ENCODE data around the gene GALNT6.
A peak's percentile ranks its signal among the peaks of the same experiment; 100 is the strongest.
"Not testable (repeated sequence)": the region's sequence is repeated elsewhere in the genome, so short reads cannot be mapped to it uniquely, and the experiment has no call there.

GALNT6 gene

DNA sequence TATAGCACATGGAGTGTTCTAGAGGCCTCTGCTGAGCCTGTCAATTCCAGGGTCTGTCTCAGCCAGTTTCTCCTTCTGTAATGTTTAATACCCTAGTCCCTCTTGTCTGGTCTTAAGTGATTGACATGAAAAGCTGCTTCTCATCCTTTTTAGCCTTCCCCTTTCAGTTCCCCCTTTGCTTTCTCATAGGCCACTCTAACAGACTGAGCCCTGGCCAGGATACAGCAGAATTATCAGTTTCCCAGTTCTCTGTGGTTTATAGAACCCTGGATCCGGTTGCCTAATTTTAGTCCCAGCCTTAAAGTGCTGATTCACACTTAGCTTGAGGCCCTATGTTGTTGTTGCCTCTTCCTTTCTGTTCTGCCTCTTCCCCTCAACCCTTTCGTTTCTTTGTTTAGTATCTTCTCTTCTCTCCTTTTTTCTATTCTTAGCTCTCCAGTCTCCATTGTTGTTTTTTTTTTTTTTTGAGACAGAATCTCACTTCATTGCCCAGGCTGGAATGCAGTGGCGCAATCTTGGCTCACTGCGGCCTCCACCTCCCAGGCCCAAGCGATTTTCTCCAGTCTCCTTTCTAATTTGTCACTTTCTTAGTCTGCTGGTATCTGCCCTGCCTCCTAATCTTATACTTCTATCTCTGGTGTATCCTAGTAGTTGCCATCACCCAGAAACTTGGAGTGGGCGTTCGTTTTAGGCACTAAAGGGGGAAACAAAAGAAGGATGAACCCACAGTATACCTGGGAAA is 64.3 kb downstream of the GALNT6 start:
- peak; percentile 56 for FAIRE-seq
- TF ChIP-seq POLR2A (IDR thresholded peaks at IDR 0.05; ENCODE audit: low read depth, low read length) = no peak
- TF ChIP-seq TAF1 (IDR thresholded peaks at IDR 0.05; ENCODE audit: borderline replicate concordance, low read depth, low read length) = no peak
- no peak for TF ChIP-seq POLR2AphosphoS5 (IDR thresholded peaks at IDR 0.05; ENCODE audit: low read depth, low read length)
- DNase-seq (ENCODE audit: insufficient read length) = peak; percentile 56

DNA sequence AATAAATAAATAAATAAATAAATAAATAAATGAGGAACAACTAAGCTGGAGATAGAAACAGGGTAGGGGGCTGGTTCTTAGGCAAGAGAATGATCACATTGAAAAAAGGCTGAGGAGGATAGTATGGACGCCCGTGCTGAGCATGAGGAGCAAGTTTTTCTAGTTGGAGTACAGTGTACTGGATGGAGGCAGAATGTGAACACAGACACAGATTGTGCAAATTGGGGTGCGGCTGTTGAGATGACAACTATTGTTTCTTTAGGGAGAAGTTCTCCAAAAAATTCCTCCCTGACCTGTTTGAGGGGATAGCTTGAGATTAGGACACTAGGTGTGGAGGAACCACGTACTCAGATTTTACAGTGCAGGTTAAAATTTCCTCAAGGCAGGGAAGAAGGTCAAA is 66.3 kb downstream of the GALNT6 start:
- no peak for TF ChIP-seq TAF1 (IDR thresholded peaks at IDR 0.05; ENCODE audit: borderline replicate concordance, low read depth, low read length)
- TF ChIP-seq POLR2AphosphoS5 (IDR thresholded peaks at IDR 0.05; ENCODE audit: low read depth, low read length) = no peak
- no peak for TF ChIP-seq POLR2A (IDR thresholded peaks at IDR 0.05; ENCODE audit: low read depth, low read length)
- no peak for FAIRE-seq
- no peak for DNase-seq (ENCODE audit: insufficient read length)

DNA sequence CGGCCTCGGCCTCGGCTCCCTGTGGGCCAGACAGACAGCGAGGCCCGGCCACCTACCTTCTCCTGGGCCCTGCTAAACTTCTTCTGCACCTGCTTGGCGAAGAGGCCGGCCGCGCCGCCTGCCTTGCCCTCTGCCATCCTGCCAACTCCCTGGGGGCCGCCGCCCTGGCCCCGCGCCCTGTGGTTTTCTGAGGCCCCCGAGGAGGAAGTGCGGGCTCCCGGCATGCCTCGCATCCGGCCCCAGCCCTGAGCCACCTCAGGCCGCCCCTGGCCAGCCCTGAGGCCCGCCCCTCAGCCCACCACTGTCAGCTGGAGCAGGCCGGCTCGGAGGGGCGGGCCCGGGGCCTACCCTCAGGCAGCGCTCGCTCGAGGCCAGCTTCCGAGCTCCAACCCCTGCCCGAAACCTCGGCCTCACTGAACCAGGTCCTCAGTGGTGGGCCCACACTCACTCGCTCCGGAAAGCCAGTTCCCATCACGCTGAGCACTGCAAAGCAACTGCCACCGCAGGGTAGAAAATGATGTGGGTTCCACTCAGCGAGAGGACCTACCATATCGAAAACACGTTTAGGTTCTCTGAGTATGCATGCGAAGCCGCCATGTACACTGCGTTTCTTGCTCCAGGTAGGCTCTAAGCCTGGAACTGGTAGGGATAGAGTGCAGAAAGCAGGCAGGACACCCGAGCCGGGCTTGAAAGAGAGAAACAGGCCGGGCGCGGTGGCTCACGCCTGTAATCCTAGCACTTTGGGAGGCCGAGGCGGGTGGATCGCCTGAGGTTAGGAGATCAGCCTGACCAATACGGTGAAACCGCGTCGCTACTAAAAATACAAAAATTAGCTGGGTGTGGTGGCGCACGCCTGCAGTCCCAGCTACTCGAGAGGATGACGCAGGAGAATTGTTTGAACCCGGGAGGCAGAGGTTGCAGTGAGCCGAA is 67.0 kb downstream of the GALNT6 start, which contains the start of gene BIN2:
TSS of gene BIN2 (minus strand) at position 209 of the 930 bp plus-strand sequence. CDS start at position 137, 72 bp downstream.
- DNase-seq (ENCODE audit: insufficient read length) (peak; percentile 82), FAIRE-seq (peak; percentile 66)
- TF ChIP-seq POLR2AphosphoS5 (IDR thresholded peaks at IDR 0.05; ENCODE audit: low read depth, low read length) (peak; percentile 37), TAF1 (IDR thresholded peaks at IDR 0.05; ENCODE audit: borderline replicate concordance, low read depth, low read length) (no peak), POLR2A (IDR thresholded peaks at IDR 0.05; ENCODE audit: low read depth, low read length) (peak; percentile 75; the same call in 1 of the 2 replicates)

DNA sequence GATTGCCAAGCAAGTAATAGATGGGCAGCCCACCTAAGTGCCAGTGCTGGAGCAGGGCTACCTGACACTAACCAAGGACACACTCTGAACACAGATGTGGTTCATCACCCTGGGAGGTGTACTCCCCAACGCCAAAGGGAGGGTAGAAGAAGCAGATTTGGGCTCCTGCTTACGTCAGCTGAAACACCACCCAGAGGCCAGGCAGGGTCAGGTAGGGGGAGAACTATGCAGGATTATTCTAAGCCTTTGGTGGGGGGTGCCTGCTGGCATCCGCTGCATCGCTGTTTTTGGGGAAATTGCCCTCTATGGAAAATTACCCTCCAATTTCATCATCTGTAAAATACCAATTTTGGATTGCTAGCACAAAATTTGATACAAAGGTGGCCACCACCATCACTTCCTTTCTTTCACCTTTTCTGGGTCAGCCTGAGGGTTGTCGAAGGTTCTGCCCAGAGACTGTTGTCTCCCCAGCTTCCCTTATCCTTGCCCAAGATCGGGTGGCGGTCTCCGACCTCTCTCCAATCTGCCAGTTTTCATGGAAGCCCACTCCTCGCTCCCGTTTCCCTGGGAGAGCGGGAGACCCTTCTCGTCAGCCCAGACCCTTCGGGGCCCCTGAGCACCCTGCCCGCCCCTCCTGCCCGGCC is 67.8 kb downstream of the GALNT6 start:
- FAIRE-seq (peak; percentile 30), DNase-seq (ENCODE audit: insufficient read length) (no peak)
- TF ChIP-seq POLR2AphosphoS5 (IDR thresholded peaks at IDR 0.05; ENCODE audit: low read depth, low read length) (peak; percentile 40; the same call in 1 of the 2 replicates), TAF1 (IDR thresholded peaks at IDR 0.05; ENCODE audit: borderline replicate concordance, low read depth, low read length) (no peak)

DNA sequence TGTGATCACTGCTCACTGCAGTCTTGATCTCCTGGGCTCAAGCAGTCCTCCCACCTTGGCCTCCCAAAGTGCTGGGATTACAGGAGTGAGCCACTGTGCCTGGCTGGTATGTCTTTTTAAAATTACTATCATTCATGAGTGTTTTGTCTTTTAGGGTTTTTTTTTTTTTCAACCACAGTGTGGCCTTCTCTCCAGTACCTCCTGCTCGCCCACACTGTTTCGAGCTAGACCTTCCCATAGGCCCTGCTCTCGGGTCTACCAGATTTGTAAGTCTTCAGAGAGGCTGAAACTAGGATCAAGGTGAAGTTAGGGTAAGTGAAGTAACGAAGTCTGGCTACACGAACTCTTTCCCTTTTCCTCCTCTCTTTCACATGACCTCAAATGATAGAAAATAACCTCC is 68.8 kb downstream of the GALNT6 start:
- no peak for DNase-seq (ENCODE audit: insufficient read length)
- TF ChIP-seq TAF1 (IDR thresholded peaks at IDR 0.05; ENCODE audit: borderline replicate concordance, low read depth, low read length) (no peak), POLR2AphosphoS5 (IDR thresholded peaks at IDR 0.05; ENCODE audit: low read depth, low read length) (no peak), POLR2A (IDR thresholded peaks at IDR 0.05; ENCODE audit: low read depth, low read length) (no peak)
- FAIRE-seq = no peak

DNA sequence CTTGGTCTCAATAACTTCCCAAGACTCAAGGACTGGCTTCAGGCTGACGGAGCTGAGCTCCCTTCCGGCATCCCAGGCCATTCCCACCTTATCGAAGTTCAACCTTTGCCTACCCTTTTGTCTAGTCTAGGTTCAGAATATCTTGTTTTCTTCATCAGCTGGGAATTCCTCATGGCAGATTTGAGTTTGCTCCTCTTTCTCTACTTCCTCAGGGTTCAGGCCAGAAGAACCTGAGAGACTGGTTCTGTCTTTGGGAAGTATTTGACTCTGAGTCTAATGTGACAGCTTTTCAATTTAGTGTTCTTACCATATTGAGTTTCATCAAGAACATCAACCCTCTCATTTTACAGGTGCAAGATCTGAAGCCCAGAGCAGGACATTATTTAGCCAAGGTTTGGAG is 69.3 kb downstream of the GALNT6 start:
- FAIRE-seq = peak; percentile 9
- no peak for DNase-seq (ENCODE audit: insufficient read length)
- TF ChIP-seq TAF1 (IDR thresholded peaks at IDR 0.05; ENCODE audit: borderline replicate concordance, low read depth, low read length) (no peak), POLR2A (IDR thresholded peaks at IDR 0.05; ENCODE audit: low read depth, low read length) (no peak), POLR2AphosphoS5 (IDR thresholded peaks at IDR 0.05; ENCODE audit: low read depth, low read length) (no peak)

DNA sequence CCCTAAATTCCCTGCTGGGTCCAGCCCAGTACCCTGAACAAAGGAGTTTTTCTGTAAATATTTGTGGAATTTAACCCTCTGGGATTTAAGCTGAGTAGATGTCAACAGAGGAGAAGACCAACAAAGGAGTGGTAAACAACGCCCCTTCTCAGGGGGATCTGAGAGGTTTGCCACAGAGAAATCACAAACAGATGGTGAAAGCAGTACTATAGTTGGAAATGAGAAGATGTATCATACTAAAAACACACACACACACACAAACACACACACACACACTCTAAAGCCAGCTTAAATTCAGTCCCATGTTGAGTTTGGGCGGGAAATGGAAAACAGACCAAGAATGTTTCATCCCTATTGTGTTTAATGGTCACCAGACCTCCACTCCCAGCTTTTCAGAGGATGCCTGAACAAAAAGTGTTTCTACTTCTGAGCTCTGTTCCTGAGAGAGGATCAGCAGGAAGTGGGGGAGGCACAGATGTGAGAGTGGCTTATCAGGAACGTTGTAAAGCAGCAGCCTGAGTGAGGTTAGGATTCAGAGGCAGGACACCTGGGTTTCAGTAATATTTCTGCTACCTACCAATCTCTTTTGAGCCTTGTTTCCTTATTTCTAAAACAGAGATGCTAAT is 70.4 kb downstream of the GALNT6 start:
- no peak for FAIRE-seq
- DNase-seq (ENCODE audit: insufficient read length) = no peak
- TF ChIP-seq TAF1 (IDR thresholded peaks at IDR 0.05; ENCODE audit: borderline replicate concordance, low read depth, low read length) (no peak), POLR2AphosphoS5 (IDR thresholded peaks at IDR 0.05; ENCODE audit: low read depth, low read length) (no peak), POLR2A (IDR thresholded peaks at IDR 0.05; ENCODE audit: low read depth, low read length) (no peak)

DNA sequence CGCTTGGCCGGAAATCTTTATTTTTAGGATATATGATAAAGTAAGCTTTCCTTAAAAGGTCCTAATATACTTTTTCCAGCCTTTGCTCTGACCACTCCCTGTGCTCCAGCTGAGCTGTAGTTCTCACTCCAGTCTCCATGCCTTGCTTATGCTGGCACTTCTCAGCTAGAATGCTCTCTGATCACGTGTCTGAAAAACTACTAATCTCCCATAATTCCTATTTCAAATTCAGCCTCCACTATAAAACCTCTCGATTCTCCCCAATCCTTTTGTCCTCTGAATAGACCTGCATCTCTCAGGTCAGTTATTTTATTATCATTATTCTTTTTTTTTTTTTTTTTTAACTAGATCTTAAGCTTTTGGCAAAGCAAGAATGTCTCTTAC is 70.9 kb downstream of the GALNT6 start:
- TF ChIP-seq POLR2AphosphoS5 (IDR thresholded peaks at IDR 0.05; ENCODE audit: low read depth, low read length) (no peak), POLR2A (IDR thresholded peaks at IDR 0.05; ENCODE audit: low read depth, low read length) (no peak), TAF1 (IDR thresholded peaks at IDR 0.05; ENCODE audit: borderline replicate concordance, low read depth, low read length) (no peak)
- no peak for FAIRE-seq
- no peak for DNase-seq (ENCODE audit: insufficient read length)

DNA sequence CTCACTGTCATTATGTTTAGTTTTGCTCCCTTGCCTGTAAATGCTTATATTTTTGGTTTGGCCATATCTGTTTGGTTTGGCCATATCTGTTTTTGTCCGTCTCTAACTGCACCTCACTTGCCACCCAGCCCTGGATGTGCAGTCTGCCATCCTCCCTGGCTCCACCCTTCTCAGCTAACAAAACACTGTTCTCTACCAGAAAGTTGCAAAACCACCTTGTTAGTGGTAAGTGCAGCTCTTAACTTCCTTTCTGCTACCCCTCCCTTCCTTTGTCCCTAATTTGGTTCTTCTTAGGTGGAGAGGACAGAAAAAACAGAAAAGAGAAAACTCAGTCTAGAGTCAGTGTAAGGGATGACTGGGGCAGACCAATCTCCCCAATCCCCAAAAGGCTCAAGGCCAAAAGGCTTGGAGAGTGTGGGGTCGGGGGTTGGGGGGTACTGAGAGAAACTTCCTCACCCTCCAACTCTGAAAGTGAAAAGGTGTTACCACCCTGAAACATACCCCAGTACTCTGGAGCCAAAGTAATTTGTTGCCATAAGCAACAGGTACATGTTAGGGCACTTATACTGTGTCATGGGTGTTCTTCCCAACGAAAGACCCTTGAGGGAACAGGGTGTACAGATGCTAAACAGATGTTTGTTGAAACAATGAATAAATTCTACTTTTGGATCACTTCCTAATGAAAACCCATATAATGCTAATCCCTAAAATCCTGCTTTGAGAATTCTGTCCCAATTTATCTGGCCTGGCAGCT is 72.2 kb downstream of the GALNT6 start:
- TF ChIP-seq TAF1 (IDR thresholded peaks at IDR 0.05; ENCODE audit: borderline replicate concordance, low read depth, low read length) (no peak), POLR2A (IDR thresholded peaks at IDR 0.05; ENCODE audit: low read depth, low read length) (no peak), POLR2AphosphoS5 (IDR thresholded peaks at IDR 0.05; ENCODE audit: low read depth, low read length) (no peak)
- DNase-seq (ENCODE audit: insufficient read length) = no peak
- no peak for FAIRE-seq

DNA sequence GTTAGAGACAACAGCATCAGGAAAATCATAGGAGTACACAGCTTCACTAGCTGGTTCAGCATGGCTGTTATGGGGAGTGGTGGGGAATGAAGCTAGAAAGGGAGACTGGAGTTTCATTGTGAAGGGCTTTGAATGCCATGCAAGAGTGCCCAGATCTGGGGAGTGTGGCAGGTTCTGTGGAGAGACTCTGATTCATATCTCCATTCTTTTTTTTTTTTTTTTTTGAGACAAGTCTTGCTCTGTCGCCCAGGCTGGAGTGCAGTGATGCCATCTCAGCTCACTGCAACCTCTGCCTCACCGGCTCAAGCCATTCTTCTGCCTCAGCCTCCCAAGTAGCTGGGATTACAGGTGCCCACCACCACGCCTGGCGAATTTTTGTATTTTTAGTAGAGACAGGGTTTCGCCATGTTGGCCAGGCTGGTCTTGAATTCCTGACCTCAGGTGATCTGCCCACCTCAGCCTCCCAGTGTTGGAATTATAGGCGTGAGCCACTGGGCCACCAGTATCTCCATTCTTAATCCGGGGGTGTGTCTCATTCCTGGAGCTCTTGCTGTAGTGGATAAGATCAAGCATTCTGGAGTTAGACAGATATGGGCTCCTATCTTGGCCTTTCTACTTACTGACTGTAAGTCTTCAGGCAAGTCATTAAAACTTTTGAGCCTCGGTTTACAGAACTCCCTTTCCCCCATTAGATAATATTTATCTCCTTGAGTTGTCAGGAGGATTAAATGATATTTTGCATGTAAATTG is 73.0 kb downstream of the GALNT6 start:
- not testable (repeated sequence) for DNase-seq (ENCODE audit: insufficient read length); FAIRE-seq

All from GM12892 (cell line).